Gastroesophageal sphincter (tissue), 3 donors: ENCODE measurements around the gene JUP.

ENCODE experiments used
- EP300 ChIP-seq: sonication (generic); formaldehyde crosslinking; IDR thresholded peaks from one replicate; pipeline ENCODE4 v1.6.1; 2017; ENCODE audit warnings: antibody characterized with exemption, mild to moderate bottlenecking
- POLR2AphosphoS5 ChIP-seq: sonication (generic); formaldehyde crosslinking; IDR thresholded peaks from one replicate; pipeline ENCODE4 v1.6.1; 2017; ENCODE audit warnings: antibody characterized with exemption
- TF ChIP-seq, protein P1 (sequence below), 4 experiments: fragments of 200-600 bp in 2 of 4; fragments of 450-650 bp in 2 of 4; sonication (generic) in 1 of 4; IDR thresholded peaks; one replicate each; pipeline ENCODE4 v1.5.1; 2017 to 2019; ENCODE audit warnings: antibody characterized with exemption in 4 of 4, mild to moderate bottlenecking in 2 of 4, moderate library complexity in 2 of 4

DNA sequence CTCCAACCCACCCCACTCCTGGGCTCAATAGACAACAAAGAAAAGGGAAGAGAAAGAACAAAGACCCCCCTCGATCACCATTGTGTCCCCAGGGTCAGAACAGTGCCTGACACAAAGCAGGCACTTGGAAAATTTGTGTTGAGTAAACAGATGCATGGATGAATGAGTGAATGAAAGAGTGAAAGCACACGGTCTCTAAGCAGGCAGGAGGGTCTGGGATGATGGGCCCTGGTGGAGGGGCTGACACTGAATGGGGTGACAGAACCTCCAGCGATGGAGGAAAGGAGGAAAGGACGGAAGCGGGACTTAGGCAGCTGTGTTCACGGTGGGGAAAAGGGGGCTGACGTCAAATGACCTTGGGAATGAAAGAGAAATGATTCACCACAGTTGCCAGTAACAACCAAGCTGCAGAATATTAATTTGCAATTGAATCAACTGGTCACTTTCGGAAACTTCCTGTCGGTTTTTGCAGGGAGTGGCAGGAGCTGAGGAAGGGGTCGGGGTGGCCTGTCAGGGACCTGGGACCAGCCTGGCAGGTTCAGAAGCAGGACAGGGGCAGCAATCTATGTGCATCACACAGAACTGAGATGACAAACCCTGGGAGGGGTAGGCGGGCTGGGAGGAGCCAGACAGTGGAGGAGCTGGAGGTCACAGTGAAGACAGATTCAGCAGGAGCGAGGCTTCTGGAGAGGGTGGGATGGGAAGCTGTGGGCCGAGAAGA, 81.1 kb downstream of the JUP start:
- TF ChIP-seq, protein P1, sequence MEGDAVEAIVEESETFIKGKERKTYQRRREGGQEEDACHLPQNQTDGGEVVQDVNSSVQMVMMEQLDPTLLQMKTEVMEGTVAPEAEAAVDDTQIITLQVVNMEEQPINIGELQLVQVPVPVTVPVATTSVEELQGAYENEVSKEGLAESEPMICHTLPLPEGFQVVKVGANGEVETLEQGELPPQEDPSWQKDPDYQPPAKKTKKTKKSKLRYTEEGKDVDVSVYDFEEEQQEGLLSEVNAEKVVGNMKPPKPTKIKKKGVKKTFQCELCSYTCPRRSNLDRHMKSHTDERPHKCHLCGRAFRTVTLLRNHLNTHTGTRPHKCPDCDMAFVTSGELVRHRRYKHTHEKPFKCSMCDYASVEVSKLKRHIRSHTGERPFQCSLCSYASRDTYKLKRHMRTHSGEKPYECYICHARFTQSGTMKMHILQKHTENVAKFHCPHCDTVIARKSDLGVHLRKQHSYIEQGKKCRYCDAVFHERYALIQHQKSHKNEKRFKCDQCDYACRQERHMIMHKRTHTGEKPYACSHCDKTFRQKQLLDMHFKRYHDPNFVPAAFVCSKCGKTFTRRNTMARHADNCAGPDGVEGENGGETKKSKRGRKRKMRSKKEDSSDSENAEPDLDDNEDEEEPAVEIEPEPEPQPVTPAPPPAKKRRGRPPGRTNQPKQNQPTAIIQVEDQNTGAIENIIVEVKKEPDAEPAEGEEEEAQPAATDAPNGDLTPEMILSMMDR (IDR thresholded peaks at IDR 0.05) = no peak
- TF ChIP-seq EP300 = no peak
- no peak for TF ChIP-seq POLR2AphosphoS5
